ENCODE data around the gene C2orf81.

The C2orf81 gene

DNA sequence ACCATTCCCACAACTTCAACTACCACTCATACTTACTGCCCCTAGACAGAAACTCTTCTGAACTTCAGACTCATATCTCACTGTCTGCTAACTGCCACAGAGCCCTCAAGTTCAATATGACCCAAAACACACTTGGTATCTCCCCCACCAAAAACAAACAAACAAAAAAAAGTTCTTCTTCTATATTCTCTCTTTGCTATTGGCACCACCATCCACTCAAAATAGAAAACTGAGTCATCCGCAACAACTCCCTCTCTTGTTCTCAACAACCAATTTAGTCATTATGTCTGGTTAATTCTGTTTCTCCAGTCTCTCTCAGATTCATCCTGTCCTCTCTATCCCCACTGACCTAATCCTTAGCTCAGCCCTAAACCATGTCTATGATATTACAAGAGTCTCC is 34.1 kb downstream of the C2orf81 start:
- DNase-seq = no peak

DNA sequence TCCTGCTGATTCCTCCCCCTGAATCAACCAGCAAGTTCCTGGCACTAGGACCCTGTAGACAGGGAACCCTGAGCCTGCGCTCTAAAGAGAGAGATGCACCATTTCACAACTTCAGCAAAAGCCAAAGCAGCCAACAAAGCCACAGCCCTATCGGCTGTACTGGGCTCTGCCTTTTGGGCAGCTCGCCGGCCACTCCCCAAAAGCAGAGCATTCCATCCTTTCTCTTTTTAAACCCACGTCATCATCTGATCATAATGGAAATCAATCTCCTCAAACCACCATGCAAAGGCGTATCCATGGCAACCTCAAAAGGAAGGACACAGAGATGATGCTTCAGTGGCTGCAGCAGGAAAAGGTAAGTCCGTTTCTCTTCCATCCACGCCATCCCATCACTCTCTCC is 36.0 kb downstream of the C2orf81 start:
- DNase-seq = no peak

DNA sequence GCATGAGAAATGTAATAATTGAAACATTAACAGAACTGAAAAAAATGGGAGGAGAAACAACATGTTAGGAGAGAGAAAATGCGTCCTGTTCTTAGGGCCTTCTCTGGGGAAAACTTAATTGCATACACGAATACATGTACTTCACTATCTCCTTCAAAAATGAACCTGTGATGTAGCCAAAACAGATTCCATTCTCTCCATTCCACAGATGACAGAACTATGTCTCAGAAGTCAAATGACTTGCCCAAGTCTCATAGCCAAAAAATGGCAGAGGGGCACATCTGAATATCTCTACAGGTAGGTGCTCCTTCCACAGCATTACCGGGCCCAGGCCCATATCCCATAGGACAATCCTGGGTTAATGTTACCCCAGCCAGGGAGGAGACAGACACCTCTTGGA is 37.4 kb downstream of the C2orf81 start:
- no peak for DNase-seq

DNA sequence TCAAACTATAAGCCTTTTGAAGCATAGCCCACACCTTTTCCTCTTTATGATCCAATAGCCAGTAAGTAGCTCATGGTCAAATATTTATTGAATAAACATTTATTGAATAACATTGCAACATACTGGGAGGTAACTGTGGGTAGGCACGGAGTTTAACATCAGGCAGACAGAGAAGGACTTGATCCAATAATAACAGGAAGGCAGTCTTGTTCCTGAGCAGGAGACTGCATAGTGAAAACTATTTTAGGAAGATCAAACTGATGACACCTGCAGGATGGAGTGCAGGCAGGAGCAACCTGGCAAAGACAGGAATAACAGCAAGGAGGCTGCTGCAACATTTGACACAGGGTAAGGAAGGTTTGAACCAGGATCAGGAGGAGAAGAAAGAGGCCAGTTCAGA is 38.2 kb downstream of the C2orf81 start:
- no peak for DNase-seq

DNA sequence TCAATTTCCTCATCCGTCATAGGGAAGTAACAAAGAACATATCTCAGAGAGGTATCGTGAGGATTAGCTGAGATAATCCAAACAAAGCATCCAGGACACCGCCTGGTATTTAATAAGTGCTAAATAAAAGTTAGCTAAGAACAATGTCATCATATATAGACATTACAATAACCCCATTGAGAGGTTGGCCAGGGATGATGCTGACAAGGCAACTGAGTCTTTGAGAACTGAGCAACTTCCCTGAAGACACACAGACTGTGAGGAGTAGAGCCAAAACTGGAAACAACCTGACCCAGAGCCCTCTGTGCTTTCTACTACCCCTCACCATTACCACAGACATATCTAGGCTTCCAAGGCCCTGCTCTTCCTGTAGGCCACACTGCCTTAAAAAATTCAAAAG is 39.7 kb downstream of the C2orf81 start:
- no peak for DNase-seq

DNA sequence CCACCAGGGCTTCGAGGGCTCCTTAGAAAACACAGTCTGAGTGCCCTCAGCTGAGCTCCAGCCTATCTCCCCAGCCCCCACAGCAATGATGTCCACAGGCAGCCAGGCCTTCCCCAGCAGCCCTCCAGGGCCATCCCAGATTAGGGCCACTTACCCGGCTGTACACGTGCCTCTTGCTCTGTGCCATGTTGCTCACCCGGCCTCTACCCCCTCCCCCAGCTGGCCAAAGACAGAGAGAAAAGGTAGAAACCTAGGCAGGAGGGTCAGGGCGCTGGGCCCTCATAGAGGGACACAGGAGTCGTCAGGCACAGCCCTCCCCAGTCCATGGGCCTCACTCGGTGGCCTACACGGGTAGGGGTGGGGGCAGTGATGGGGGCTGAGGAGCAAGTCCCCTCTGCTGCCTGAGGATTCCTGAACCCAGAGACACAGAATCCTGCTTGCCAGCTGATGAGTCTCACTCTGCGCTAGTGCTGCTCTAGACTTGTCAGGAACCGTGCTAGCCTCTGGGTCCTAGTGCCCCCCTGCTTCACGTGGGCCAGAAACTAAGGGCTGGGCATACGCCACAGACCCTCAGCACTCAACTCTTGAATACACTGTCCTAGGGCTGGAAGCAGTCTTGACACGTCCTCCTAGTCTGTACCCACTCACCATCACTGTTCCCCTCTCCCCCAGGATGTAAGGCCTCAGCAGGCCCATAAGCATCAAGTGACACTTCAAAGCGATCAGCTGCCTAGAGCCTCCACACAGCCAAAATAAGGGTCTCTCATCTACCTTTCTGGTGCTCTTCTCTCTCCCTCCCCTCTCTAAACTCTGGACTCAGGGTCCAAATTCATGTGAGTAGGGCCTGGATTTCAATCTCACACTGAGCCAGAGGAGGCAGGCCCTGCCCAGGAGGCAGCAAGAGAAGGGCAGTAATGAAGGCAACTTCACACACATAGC is 41.3 kb downstream of the C2orf81 start, which contains the start of gene DCTN1:
Gene DCTN1 (minus strand): TSS at position 461 of the 939 bp plus-strand sequence. CDS start 274 bp downstream, at position 187.
- peak; percentile 26 for DNase-seq

DNA sequence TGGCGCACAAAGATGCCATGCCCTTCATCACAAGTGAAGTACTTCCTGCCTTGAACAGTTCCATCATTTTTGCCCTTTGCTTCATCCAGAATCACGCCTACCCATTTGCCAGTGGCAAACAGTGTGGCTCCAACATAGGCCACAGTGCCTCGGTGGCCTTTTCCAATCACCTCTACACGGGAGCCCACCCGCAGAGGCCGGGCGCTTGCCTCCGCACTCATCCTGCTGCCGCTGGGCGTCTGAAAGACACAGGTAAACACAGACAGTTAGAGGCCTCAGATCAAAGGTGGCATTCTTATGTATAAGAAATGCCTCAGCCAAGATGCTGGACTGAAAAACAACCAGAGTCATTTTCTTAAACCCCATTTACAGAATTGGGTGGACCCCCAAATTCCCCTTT is 43.4 kb downstream of the C2orf81 start:
- no peak for DNase-seq

DNA sequence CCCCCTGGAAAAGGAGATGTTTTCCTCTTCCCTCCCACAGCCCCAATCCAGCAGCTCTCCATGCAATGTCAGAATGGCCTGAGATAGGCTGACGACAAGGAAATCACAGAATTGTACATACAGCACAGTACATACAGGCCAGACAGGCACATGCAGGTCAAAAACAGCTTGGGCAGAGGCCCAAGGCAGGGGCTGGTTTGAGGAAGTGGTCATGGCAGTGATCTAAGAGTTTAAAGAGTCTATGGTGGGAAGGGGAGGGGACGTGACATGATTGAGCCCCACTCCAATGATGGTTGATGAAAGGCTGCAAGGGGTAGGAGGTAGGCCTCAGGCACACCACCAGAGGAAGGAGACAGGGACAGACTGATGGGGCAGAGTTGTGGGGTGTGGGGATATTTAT is 45.6 kb downstream of the C2orf81 start:
- DNase-seq = no peak

DNA sequence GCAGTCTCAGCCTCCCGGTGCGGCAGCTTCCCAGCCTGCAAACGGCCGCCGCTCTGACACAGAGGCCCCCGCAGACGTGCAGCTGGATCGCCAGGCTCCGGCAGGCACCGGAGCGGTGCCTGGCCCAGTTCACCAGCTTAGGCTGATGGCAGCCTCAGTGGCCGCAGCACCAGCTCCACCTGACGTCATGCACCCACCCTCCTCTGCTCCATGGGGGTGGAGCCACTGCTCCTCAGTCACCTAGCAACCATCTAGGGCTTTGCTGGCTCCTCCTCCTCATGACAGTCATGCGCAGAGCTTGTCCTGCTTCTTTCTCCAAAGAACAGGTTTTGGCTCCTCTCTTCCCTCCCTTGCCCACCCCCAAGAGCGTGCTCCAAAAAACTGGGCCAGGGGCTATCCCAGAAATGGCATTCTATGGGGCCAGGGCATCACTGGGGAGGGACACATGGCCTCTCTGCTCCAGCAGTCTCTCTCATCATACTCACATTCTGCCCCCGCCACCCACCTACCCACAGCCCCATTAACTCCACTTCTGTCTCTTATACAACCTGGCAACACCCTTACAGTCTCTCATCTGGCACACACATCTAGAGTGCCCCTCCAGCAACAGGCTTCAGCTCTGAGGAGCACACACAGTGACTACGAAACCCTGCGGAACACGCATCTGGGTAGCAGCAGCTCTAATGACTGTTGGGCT is 46.8 kb downstream of the C2orf81 start:
- DNase-seq = no peak

DNA sequence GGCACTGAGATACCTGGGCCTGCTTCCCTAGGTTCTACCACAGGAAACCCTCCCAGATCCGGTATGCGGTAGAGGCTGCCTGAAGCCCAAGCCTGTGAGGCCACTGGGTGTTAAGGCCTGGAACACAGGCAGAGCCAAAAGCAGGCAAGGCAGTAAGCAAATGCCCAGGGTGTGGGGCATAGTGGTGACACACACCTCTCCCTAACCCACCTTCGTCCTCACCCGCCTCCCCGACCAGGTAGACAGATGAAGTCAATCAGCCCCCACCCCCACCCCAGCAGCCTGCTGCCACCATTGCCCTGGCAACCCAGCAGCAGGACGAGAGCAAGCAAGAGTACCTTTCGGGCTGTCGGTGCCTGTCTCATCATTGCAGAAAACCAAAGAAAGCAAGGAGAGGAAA is 47.4 kb downstream of the C2orf81 start:
- DNase-seq = no peak

DNA sequence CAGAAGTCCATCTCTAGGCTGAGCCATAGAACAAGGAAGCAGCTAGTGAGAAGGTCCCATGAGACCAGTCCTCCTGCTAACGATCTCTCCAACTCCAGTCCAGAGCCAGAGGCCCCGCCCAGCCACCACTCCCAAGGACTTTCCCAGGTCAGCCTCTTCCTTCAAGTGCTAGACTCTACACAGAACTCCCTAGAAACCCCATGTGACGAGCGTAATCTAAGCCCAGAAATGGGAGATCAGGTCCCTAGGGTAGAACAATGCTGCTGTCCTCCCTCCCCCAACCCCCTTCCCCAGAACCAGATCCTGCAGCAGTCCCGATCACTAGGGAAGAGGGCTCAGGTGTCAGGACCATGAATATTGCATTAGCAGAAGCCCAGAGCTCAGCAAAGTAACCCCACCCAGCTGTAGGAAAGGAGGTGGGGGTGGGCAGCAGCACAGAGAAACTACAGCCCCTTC is 48.2 kb downstream of the C2orf81 start:
- DNase-seq = no peak

DNA sequence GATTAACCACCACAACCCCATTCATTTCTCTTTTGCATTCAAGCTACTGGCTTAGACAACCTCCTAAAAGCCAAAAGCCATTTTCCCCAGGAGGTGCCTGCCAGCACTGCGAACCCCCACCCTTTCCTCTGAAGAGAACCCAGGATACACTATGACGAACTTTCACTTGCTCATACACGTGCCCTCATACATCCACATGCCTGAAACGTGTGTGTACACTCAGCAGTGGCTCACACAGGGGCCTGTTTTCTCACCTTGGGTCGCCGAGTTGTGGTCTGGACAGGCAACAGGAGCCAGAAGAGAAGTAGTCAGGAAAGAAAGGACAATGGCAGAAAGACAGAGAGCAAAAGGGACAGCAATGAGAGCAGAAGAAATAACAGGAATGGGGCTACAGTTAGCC is 48.7 kb downstream of the C2orf81 start:
- no peak for DNase-seq

DNA sequence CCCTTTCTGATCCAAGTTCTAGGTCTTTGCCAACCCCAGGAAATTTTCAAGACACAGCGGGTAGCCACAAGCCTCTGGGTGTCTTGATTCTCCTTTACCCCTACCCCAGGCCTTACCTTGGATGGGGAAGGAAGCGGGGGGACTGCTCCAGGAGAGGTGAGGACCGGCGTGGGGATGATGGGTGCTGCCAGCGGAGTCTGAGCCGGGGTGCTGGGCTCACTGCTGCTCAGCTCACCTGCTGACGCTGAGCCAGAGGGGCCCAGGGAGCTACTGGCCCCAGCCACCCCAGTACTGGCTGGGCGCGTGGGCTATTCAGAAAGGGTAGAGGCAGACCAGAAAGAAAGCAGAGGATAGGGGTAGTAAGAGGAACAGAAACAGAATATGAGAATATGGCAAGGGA is 50.0 kb downstream of the C2orf81 start:
- no peak for DNase-seq

DNA sequence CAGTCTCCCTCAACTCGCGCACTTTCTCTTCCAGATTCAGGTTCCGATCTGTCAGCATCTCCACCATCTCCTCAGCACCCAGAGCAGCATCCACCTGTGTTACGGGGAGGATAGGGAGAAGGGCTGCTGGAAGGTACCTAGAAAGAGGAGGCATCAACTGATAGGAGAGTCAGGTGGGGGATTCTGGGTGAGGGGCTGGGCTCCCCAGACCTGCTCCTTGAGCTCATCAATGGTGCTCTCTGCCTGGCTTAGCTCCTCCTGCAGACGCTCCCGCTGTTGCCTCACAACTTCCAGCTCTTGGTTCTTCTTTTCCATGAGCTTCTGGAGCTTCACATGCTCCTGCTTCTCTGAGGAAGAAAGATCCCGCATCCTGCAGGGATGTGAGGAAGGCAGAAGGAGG is 51.4 kb downstream of the C2orf81 start:
- DNase-seq = no peak

DNA sequence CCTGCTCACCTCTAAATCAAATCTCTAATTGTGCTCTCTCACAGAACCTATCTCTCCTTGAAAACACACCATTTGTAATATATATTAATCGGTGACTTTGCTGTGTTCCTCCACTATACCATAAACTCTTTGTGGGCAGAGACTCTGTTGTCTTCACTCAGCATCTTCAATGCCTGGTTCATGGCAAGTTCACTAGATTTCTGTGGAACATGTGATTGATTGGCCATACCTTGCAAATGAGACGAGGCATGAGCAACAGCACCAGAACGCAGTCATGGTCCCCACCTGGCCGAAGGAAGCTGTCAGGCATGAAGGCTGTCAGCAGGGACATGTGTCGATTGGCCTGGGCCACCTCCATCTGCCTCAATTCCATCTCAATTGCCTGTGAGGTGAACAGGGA is 52.9 kb downstream of the C2orf81 start:
- no peak for DNase-seq

DNA sequence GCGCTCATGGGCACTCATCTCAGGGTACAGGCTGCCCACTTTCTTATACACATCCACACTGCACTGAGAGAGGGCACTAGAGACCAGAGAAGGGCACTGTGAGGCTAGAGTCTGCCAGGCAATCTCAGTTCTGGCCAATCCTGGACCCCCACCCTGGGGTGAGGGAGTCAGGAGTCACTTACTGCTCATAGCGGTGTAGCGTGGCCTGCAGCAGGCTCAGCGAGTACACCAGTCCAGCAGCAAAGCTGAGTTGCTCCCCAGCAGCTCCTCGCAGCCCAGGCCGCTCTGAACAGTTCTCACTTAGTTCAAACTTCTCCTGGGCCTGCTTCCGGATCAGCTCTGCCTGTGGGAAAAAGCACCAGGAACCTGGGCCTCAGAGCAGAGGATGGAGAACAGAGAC is 53.6 kb downstream of the C2orf81 start:
- no peak for DNase-seq

DNA sequence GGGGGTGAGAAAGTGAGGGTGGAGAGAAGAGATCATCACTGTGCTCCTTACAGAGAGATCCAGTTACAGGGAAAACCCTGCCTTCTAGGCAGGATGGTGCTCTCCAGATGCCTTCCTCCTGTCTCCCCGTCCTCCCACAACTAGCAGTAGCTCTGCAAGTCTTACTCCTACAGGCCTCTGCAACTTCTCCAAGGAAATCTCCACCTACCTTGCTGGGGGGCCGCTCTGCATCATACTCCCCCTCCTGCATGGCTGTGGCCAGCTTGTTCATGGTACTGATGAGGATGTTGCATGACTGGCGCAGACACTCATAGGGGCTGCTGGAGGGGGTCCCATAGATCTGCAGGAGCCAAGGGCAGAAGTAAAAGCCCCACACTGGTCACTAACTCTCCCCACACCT is 55.4 kb downstream of the C2orf81 start:
- no peak for DNase-seq

DNA sequence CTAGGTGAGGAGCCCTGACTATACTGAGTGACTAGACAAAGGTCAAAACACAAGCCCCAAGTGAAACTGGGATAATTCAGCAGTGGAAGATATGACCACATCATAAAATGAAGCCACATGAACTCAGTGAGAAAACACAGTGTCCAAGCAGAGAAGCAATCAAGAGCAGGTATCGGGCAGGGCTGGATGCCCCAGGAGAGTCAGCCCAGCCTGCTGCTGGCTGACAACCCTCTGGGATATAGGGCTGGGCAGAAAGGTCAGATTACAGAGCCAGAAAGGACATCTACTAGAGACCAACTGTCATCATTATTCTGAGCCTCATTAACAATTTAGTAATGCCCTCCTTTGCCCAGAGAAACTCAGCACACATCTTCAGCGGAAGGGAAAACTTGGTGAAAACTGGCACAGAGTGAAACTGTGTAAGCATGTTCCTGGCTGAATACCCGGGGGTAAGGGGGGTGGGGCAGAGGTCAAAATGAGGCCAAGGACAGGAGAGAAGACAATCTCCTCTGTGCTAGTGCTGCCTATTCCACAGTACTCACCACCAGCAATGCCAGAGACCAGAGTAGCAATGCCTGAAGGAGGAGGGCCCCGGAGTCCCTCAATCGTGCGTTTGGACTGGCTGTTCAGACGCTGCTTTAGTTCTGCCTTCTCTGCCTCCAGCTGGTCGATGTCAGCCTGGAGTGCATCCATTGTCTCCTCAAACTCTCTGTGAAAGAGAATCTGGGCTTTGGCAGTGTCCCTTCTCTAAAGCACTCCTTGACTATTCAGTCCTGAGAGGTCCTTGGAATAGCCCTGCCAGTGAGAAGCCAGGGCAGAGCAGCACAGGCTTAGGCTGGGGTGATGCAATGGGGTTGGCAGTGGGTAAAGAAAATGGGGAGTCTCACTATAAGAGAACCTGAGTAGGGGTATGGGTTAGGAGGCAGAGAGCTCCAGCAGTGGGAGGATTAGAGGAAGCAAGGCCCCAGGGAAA is 56.6 kb downstream of the C2orf81 start:
- DNase-seq = no peak
